Putamen (tissue), 1 donor: ENCODE measurements around the gene FYB2.

Source experiments
- DNase-seq: peaks from one replicate; pipeline ENCODE4 v3.0.0-alpha.2; 2016; ENCODE audit warnings: low spot score

The FYB2 gene, protein sequence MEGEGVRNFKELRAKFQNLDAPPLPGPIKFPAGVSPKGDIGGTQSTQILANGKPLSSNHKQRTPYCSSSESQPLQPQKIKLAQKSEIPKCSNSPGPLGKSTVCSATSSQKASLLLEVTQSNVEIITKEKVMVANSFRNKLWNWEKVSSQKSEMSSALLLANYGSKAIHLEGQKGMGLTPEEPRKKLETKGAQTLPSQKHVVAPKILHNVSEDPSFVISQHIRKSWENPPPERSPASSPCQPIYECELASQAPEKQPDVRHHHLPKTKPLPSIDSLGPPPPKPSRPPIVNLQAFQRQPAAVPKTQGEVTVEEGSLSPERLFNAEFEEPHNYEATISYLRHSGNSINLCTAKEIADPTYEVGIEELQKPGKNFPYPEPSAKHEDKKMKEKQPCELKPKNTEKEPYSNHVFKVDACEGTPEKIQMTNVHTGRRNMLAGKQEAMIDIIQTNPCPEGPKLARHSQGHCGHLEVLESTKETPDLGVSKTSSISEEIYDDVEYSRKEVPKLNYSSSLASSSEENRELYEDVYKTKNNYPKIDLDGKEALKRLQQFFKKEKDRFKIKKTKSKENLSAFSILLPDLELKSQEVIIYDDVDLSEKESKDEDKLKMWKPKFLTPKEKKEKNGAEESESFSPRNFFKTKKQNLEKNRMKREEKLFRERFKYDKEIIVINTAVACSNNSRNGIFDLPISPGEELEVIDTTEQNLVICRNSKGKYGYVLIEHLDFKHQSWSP

GRCh38 chr1:56819387-56819899 lies at the start of gene FYB2:
Gene FYB2 (minus strand): TSS chr1:56819404. CDS start chr1:56819290, 114 bp downstream.
- no peak for DNase-seq

DNA sequence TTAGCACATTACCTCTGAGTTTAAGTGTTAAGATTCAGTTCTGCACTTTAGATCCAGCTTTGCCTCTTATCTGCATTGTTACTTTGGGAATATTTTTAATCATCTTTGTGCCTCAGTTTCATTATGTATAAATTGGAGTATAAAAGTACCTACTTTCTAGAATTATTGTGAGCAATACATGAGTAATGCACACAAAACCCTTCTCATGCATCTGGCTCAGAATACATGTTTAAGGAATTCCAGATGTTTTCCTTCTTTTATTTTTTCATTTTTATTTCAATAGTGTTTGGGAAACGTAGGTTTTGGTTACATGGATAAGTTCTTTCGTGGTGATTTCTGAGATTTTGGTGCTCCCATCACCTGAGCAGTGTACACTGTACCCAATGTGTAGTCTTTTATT lies 49.6 kb upstream of the FYB2 start:
- DNase-seq, result no peak

DNA sequence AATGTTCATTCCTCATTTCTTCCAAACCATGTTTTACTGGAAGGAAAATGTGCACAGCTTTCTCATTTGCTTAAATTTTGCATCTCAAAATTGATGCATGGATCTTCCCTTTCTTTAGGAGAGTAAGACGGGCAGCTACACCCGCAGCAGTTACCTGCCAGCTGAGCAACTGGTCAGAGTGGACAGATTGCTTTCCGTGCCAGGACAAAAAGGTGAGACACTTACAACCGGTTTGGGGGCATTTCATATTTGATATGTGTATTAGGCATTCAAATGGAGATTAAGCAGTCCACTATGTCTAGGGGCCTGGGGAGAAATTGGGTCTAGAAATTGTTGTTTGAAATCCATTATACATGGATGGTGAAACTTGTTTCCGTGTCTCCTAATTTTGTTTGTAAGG lies 48.3 kb upstream of the FYB2 start:
- no peak for DNase-seq

- peak; percentile 7 for DNase-seq
Measured at GRCh38 chr1:56866656-56867055, 47.5 kb upstream of the FYB2 start.

GRCh38 chr1:56864430-56864829 lies 45.2 kb upstream of the FYB2 start:
- no peak for DNase-seq

- no peak for DNase-seq
Measured at GRCh38 chr1:56863265-56863992, 44.2 kb upstream of the FYB2 start.

GRCh38 chr1:56859287-56859686 lies 40.1 kb upstream of the FYB2 start:
- no peak for DNase-seq

GRCh38 chr1:56856186-56856585 lies 37.0 kb upstream of the FYB2 start:
- DNase-seq, result no peak

- no peak for DNase-seq
Measured at GRCh38 chr1:56855190-56855589, 36.0 kb upstream of the FYB2 start.

GRCh38 chr1:56854521-56855099 lies 35.4 kb upstream of the FYB2 start, which contains the start of gene C8A:
Gene C8A (plus strand): TSS chr1:56854797. CDS start chr1:56854902, 105 bp downstream.
- no peak for DNase-seq

GRCh38 chr1:56852476-56852875 lies 33.3 kb upstream of the FYB2 start:
- no peak for DNase-seq

DNA sequence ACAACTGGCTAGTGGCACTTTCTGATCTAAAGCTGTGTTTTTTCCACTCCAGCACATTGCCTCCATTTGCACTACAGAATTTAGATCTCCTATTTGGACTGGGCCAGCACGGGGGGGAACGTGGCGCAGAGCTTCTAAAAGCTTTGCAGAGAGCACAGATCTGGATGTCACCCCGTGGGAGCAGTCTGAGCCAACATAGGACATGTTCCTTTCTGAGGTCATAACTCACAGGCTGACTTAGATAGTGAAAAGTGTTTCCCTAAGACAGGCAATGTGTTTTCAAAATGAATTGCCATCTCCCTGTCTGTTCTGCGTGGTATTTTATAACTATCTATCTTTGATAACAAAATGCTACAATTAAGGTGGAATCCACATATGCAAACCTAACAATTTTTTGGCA lies 31.7 kb upstream of the FYB2 start:
- DNase-seq, result no peak

GRCh38 chr1:56850411-56850810 lies 31.2 kb upstream of the FYB2 start:
- DNase-seq, result no peak

GRCh38 chr1:56849750-56850149 lies 30.5 kb upstream of the FYB2 start:
- DNase-seq, result no peak

DNA sequence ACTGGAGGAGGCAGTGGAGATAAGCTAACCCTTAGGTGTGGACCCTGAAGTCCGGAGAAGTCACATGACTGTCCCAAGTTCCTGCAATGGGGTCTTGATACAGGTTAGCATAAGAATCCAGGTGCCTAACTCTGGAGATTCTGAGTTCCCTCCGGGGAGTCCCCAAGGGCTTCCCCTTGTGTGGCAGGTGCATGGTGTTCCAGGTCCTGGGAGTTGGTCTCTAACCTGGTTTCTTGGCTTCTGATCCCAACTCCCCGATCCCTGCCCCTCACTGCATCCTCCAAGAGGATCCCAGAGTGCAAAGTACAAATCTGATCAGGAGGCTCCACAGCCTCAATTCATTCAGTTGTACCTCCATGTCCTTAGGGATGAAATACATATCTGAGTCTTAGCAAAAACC lies 26.1 kb upstream of the FYB2 start:
- DNase-seq, result no peak

- DNase-seq, result no peak
Measured at GRCh38 chr1:56844545-56845136, 25.4 kb upstream of the FYB2 start.

- DNase-seq, result no peak
Measured at GRCh38 chr1:56843544-56843943, 24.3 kb upstream of the FYB2 start.

DNA sequence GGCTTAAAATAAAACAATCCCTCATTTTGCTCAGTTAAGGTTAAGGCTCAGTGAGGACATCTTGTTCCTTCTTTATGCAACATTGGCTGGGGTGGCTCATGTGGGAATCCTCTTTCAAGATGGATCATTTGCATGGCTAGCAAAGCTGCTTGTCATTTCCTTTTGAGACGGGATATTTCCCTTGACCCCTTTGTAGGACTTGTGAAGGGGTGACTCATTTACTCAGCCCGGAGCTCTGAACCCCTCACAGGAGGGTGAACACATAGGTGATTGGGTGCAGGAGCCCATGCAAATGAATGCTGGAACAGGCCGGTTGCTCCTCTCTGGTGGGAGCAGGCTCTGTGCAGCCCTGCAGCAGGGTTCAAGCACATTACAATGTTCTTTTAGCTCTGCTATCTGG lies 19.6 kb upstream of the FYB2 start:
- DNase-seq, result no peak

DNA sequence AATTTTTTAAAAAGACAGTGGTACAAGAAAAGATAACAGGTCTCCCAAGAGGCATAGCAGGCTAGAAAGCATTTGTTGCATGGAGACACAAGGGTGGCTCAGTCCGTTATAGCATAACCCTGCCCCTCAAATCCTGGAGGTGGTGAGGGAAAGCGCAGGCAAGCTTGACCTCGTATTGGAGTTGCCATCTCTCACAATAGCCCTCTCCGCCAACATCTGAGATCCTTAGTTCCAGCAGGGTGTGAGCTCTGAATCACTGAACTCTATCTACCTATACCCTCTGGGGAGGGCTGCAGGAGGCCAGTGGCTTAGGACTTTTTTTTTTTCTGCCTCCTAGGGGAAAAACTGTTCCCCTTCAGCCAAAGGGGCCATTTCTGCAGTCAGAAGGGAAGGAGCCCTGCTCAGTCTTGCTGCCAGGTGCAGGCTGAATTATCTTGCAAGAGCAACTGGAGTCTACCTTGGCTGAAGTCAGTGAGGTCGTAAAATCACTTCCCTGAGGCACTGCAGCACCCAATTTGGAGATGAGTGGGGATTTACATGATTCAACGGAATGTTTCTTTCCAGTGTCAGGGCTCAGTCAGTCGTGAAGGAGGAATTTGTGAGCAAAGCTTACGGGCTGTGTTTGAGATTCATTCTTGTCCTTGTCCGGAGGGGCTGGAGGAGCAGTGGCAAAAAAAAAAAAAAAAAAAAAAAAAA lies 18.2 kb upstream of the FYB2 start:
- DNase-seq, result no peak

- no peak for DNase-seq
Measured at GRCh38 chr1:56836359-56836758, 17.2 kb upstream of the FYB2 start.

DNA sequence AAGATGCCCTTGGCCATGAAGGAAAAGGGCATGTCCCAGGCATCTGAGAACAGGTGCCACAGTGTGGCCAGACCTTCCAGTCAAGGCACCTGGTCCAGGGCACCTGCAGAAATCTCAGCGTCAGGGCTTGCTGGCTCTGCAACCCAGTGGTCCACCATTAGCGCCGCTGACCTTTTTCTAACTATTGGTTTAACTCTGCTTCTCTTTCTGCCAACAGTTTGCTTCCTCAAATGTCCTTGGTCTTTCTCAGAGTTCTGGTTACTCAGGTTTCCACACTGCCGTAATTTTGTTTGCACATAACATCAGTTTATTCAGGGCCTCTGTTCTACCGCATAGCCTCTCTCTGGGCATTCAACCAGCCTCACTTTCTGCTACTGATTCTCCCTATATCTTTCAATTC lies 16.5 kb upstream of the FYB2 start:
- DNase-seq, result no peak
